H1 (cell line): ENCODE measurements around the gene WDR45B. TPM values are rescaled to one million over a fixed set of nuclear protein-coding genes. Genes with fewer than 3 reads are reported as not detected.

Source experiments
- CTCF ChIA-PET: fragments of 300-600 bp; sonication (Branson Sonifier 250); formaldehyde crosslinking; loops from one replicate; lab custom pipeline; 2021; ENCODE audit not compliant: partially characterized antibody; lab: Charles Lee
- POLR2A ChIA-PET: fragments of 300-600 bp; sonication (Branson Sonifier 250); formaldehyde crosslinking; loops from one replicate; lab custom pipeline; 2021; ENCODE audit warnings: inconsistent platforms; ENCODE audit not compliant: partially characterized antibody; lab: Charles Lee
- DNase-seq, 2 experiments: peaks; one replicate each; pipeline versions ENCODE4 v3.0.0 to v3.0.0-alpha.2; 2010 to 2022; ENCODE audit warnings: low spot score in 2 of 2, low read depth in 1 of 2, mixed read lengths in 1 of 2
- FAIRE-seq: peaks from 2 replicates; lab custom pipeline; 2011; peaks lifted over from hg19 to GRCh38; lab: Jason Lieb, UNC
- H2AFZ ChIP-seq: 2 replicates; pipeline ENCODE4 v1.8.1; 2012; ENCODE audit warnings: low read length, inconsistent platforms
- H2AK5ac ChIP-seq: 2 replicates; pipeline ENCODE4 v1.6.1; 2013; ENCODE audit warnings: low read depth, low read length
- H2BK120ac ChIP-seq: replicated peaks from 2 replicates; pipeline ENCODE3; 2013; ENCODE audit warnings: low read depth, low read length, inconsistent platforms
- H2BK12ac ChIP-seq: 2 replicates; pipeline ENCODE4 v1.6.1; 2013; ENCODE audit warnings: low read depth, low read length
- H2BK15ac ChIP-seq: 2 replicates; pipeline ENCODE4 v1.6.1; 2013; ENCODE audit warnings: low read length
- H2BK20ac ChIP-seq: 2 replicates; pipeline ENCODE4 v1.6.1; 2013; ENCODE audit warnings: low read length
- H2BK5ac ChIP-seq: 2 replicates; pipeline ENCODE4 v1.6.1; 2013; ENCODE audit warnings: low read depth, low read length
- H3K14ac ChIP-seq: 2 replicates; pipeline ENCODE4 v1.6.1; 2013; ENCODE audit warnings: inconsistent platforms; ENCODE audit not compliant: insufficient read length
- H3K18ac ChIP-seq: 2 replicates; pipeline ENCODE4 v1.6.1; 2013; ENCODE audit warnings: low read length; ENCODE audit errors: extremely low read depth
- H3K23ac ChIP-seq: 2 replicates; pipeline ENCODE4 v1.6.1; 2013; ENCODE audit warnings: inconsistent platforms; ENCODE audit not compliant: insufficient read length
- H3K23me2 ChIP-seq: 2 replicates; pipeline ENCODE4 v1.6.1; 2013; ENCODE audit warnings: low read depth, low read length
- H3K27ac ChIP-seq: 2 replicates; pipeline ENCODE4 v1.6.1; 2011; ENCODE audit warnings: low read depth, low read length, inconsistent platforms
- H3K27me3 ChIP-seq, 4 experiments: replicated peaks in 1 of 4; 1 replicate in 1 of 4; 2 replicates in 3 of 4; pipeline versions ENCODE4 v1.6.1 to v1.8.1; 2011 to 2013; ENCODE audit warnings: low read length in 3 of 4, mild to moderate bottlenecking in 3 of 4, inconsistent platforms in 2 of 4, mixed read lengths in 2 of 4, moderate library complexity in 1 of 4; ENCODE audit not compliant: control insufficient read depth in 3 of 4, insufficient read depth in 3 of 4; ENCODE audit errors: extremely low read depth in 1 of 4
- H3K36me3 ChIP-seq, 4 experiments: 2 replicates each; pipeline versions ENCODE4 v1.6.1 to v1.8.1; 2011 to 2013; ENCODE audit warnings: mild to moderate bottlenecking in 4 of 4, low read length in 3 of 4, moderate library complexity in 2 of 4, control low read depth in 1 of 4, inconsistent platforms in 1 of 4; ENCODE audit not compliant: insufficient read depth in 4 of 4, control insufficient read depth in 2 of 4
- H3K4ac ChIP-seq: replicated peaks from 2 replicates; pipeline ENCODE3; 2013; ENCODE audit warnings: low read length, low read depth, mixed read lengths, inconsistent platforms; ENCODE audit not compliant: insufficient read length
- H3K4me1 ChIP-seq, 4 experiments: replicated peaks in 1 of 4; 1 replicate in 1 of 4; 2 replicates in 3 of 4; pipeline versions ENCODE4 v1.6.1 to v1.8.1; 2011 to 2013; ENCODE audit warnings: low read length in 3 of 4, inconsistent platforms in 2 of 4, mixed read lengths in 1 of 4; ENCODE audit not compliant: insufficient read depth in 4 of 4, control insufficient read depth in 3 of 4
- H3K4me2 ChIP-seq, 2 experiments: 2 replicates each; pipeline versions ENCODE4 v1.6.1 to v1.8.1; 2011 to 2013; ENCODE audit warnings: low read depth in 2 of 2, low read length in 2 of 2, control low read depth in 1 of 2, inconsistent platforms in 1 of 2, mild to moderate bottlenecking in 1 of 2; ENCODE audit not compliant: insufficient read depth in 1 of 2
- H3K4me3 ChIP-seq, 4 experiments: fragments of 200-600, 300-600 bp in 1 of 4; sonication (generic), shearing (Covaris generic), sonication (Bioruptor Twin) in 1 of 4; 2 replicates each; pipeline versions ENCODE4 v1.5.1 to v1.8.1; 2011 to 2016; ENCODE audit warnings: low read length in 4 of 4, low read depth in 3 of 4, control low read depth in 2 of 4, inconsistent platforms in 2 of 4, mild to moderate bottlenecking in 2 of 4, mixed read lengths in 1 of 4, moderate library complexity in 1 of 4; ENCODE audit not compliant: insufficient read depth in 2 of 4; ENCODE audit errors: extremely low read depth in 1 of 4
- H3K56ac ChIP-seq: replicated peaks from 2 replicates; pipeline ENCODE3; 2013; ENCODE audit warnings: low read depth, mild to moderate bottlenecking, mixed read lengths, low read length, inconsistent platforms; ENCODE audit not compliant: insufficient read length
- H3K79me1 ChIP-seq: 2 replicates; pipeline ENCODE4 v1.6.1; 2013; ENCODE audit warnings: low read depth, low read length, control low read depth
- H3K79me2 ChIP-seq, 2 experiments: 2 replicates each; pipeline versions ENCODE4 v1.6.1 to v1.8.1; 2012 to 2013; ENCODE audit warnings: low read length in 2 of 2, mild to moderate bottlenecking in 2 of 2, inconsistent platforms in 1 of 2; ENCODE audit not compliant: insufficient read depth in 2 of 2, control insufficient read depth in 1 of 2
- H3K9ac ChIP-seq, 4 experiments: replicated peaks in 1 of 4; 1 replicate in 1 of 4; 2 replicates in 3 of 4; pipeline versions ENCODE4 v1.6.1 to v1.8.1; 2011 to 2013; ENCODE audit warnings: low read depth in 3 of 4, low read length in 3 of 4, control low read depth in 2 of 4, mild to moderate bottlenecking in 2 of 4, moderate library complexity in 2 of 4, inconsistent platforms in 1 of 4; ENCODE audit errors: extremely low read depth in 1 of 4
- H3K9me3 ChIP-seq, 2 experiments: 2 replicates each; pipeline versions ENCODE4 v1.6.1 to v1.8.1; 2012 to 2013; ENCODE audit warnings: mild to moderate bottlenecking in 2 of 2, moderate library complexity in 2 of 2, control low read depth in 1 of 2, inconsistent platforms in 1 of 2, low read depth in 1 of 2, low read length in 1 of 2, mixed read lengths in 1 of 2; ENCODE audit not compliant: insufficient read depth in 2 of 2
- H4K20me1 ChIP-seq, 2 experiments: replicated peaks in 1 of 2; 2 replicates each; pipeline versions ENCODE3 to v1.8.1; 2011 to 2013; ENCODE audit warnings: inconsistent platforms in 2 of 2, low read length in 2 of 2, mild to moderate bottlenecking in 1 of 2; ENCODE audit not compliant: insufficient read depth in 2 of 2, control insufficient read depth in 1 of 2
- H4K5ac ChIP-seq: 2 replicates; pipeline ENCODE4 v1.6.1; 2013; ENCODE audit warnings: low read length, low read depth, mixed read lengths, inconsistent platforms; ENCODE audit not compliant: insufficient read length
- H4K8ac ChIP-seq: 2 replicates; pipeline ENCODE4 v1.8.0; 2013; ENCODE audit warnings: mild to moderate bottlenecking, moderate library complexity, low read length, inconsistent platforms; ENCODE audit not compliant: insufficient read depth; ENCODE audit errors: extremely low read depth
- H4K91ac ChIP-seq: replicated peaks from 2 replicates; pipeline ENCODE3; 2013; ENCODE audit warnings: low read length, mixed read lengths, inconsistent platforms; ENCODE audit not compliant: insufficient read length
- GABPA ChIP-seq: IDR thresholded peaks from 2 replicates; pipeline ENCODE4 v1.6.1; 2011; ENCODE audit warnings: mild to moderate bottlenecking, low read length, moderate library complexity, borderline replicate concordance; ENCODE audit not compliant: insufficient read depth
- TBP ChIP-seq: IDR thresholded peaks from 2 replicates; pipeline ENCODE4 v1.6.1; 2011; ENCODE audit warnings: low read depth, low read length, improper control_type of control experiment
- WGBS, 2 experiments: shearing (Covaris generic) in 1 of 2; methylation state at CpG; one replicate each; pipeline versions ENCODE4 v1.1.6 to v1.1.7; 2013 to 2015; ENCODE audit warnings: low lambda C conversion rate in 2 of 2, mixed read lengths in 2 of 2, inconsistent platforms in 1 of 2, low coverage in 1 of 2, missing lambda C conversion rate in 1 of 2; ENCODE audit not compliant: insufficient replicate concordance in 2 of 2, insufficient coverage in 1 of 2, insufficient read length in 1 of 2; ENCODE audit errors: extremely low coverage in 1 of 2, missing lambda C conversion rate in 1 of 2; 5-methylcytosine and 5-hydroxymethylcytosine counted together
- polyA plus RNA-seq, 7 experiments: library from polyadenylated mRNA; depleted of rRNA in 3 of 7; stranded (reverse) in 5 of 7; unstranded in 2 of 7; fragments of >200 nt in 5 of 7; fragments of 200-250 nt in 2 of 7; gene quantifications; 1 replicate in 5 of 7; 2 replicates in 1 of 7; 4 replicates in 1 of 7; pipeline versions ENCODE4 v1.2.1 to v1.2.3, GENCODE V29; 2011 to 2013; ENCODE audit warnings: missing spikeins in 2 of 7, mixed read lengths in 2 of 7
- total RNA-seq: library from RNA; stranded (reverse); fragmentation: NEBNext Ultra II Directional; extraction: Animal tissue kit (Norgen Biotek cat#: 25700); gene quantifications from 2 replicates; pipeline ENCODE4 v1.2.1, GENCODE V29; 2021
- TF ChIP-seq, protein P1 (sequence below), 3 experiments: IDR thresholded peaks; 1 replicate in 2 of 3; 2 replicates in 1 of 3; pipeline versions ENCODE4 v1.5.1 to v1.6.1; 2011; ENCODE audit warnings: low read length in 3 of 3, mild to moderate bottlenecking in 3 of 3, inconsistent platforms in 2 of 3, low read depth in 1 of 3, moderate library complexity in 1 of 3; ENCODE audit not compliant: insufficient read depth in 1 of 3; ENCODE audit errors: control extremely low read depth in 1 of 3

WDR45B gene
- total and polyA plus RNA-seq, 2 of the 8 experiments (the other 6 are each of a cell fraction or from before 2014, with no cell fraction given): 82.0 to 100 TPM

DNA sequence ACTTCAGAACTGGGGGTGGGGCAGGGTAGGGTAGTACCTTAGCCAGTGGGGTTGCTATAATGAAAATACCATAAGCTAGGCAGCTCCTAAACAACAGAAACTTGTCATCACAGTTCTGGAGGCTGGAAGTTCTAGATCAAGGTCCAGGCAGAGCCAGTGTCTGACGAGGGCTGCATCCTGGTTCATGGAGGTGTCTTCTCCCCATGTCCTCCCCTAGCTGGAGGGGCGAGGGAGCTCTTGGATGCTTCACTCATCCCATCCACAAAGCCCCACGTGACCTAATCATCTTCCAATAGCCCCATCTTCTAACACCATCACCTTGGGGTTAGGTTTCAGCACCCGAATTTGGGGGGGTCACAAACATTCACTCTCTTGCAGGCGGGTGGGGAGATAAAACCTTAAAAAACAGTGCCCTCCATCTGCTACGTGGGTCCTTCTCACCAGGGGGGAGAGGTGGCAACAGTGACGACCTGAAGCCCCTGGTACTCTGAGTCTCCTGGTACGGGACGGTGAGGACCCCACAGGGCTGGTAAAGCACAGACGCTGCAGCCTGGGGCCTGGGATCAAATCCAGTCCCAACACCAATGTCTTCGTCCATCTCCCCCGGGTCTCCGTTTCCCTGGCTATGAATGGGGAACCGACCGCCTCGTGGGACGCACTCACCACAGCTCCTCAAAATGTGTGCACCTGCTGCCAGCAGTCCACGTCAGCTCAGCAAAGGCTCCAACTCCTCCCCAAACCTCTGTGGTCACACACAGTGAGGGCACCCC is 27.4 kb upstream of the WDR45B start:
- ChIA-PET POLR2A (interaction anchor here (1.3 kb wide), 1 partner anchor 185 kb away, joined by 3 read pairs; no protein-coding TSS in a partner anchor), CTCF (interaction anchor here (0.7 to 1.4 kb wide), 3 partner anchors 13 to 238 kb away, joined by 3 to 4 read pairs (median 3); no protein-coding TSS in a partner anchor)
- Histone ChIP-seq H2BK120ac (no peak overlapping the region), H3K23ac (no peak overlapping the region), H3K4ac (no peak overlapping the region), H2BK5ac (no peak overlapping the region), H4K5ac (no peak overlapping the region), H3K23me2 (peaks cover 5% of the 10 kb centered on the region; the same call in 1 of the 2 replicates), H2BK12ac (no peak overlapping the region), H3K9me3 (no peaks in the 10 kb centered on the region), H4K8ac (no peak overlapping the region), H4K20me1 (peaks cover 0 to 5% of the 10 kb centered on the region in 2 experiments), H3K4me1 (no peaks in the 10 kb centered on the region), H3K9ac (no peak overlapping the region), H3K4me2 (no peak overlapping the region), H2BK15ac (no peak overlapping the region), H3K36me3 (no peaks in the 10 kb centered on the region), H3K18ac (no peak overlapping the region), H2BK20ac (no peak overlapping the region), H2AK5ac (no peak overlapping the region), H3K4me3 (no peak overlapping the region), H3K56ac (no peak overlapping the region), H3K14ac (no peak overlapping the region), H3K79me2 (no peaks in the 10 kb centered on the region), H4K91ac (no peak overlapping the region), H3K27ac (no peak overlapping the region), H3K27me3 (no peaks in the 10 kb centered on the region; a peak in 2 of 7 replicates), H3K79me1 (no peaks in the 10 kb centered on the region; the same call in 1 of the 2 replicates), H2AFZ (no peak overlapping the region)
- DNase-seq: no peak
- no peak for FAIRE-seq
- TF ChIP-seq GABPA: no peak
- TF ChIP-seq, protein P1, sequence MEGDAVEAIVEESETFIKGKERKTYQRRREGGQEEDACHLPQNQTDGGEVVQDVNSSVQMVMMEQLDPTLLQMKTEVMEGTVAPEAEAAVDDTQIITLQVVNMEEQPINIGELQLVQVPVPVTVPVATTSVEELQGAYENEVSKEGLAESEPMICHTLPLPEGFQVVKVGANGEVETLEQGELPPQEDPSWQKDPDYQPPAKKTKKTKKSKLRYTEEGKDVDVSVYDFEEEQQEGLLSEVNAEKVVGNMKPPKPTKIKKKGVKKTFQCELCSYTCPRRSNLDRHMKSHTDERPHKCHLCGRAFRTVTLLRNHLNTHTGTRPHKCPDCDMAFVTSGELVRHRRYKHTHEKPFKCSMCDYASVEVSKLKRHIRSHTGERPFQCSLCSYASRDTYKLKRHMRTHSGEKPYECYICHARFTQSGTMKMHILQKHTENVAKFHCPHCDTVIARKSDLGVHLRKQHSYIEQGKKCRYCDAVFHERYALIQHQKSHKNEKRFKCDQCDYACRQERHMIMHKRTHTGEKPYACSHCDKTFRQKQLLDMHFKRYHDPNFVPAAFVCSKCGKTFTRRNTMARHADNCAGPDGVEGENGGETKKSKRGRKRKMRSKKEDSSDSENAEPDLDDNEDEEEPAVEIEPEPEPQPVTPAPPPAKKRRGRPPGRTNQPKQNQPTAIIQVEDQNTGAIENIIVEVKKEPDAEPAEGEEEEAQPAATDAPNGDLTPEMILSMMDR (IDR thresholded peaks at IDR 0.05; ENCODE audit: control extremely low read depth in 1 of 3, insufficient read depth in 1 of 3, low read depth in 1 of 3, low read length in 3 of 3): no peak
- TF ChIP-seq TBP: no peak
- WGBS, 2 experiments: 81% methylated on average over 18 of the region's 18 CpGs; no CpG with 5 or more reads in 1 of the 2 experiments
